GM15510 (cell line): ENCODE measurements around the gene LRRC8A.

Experiments used
- POLR2A ChIP-seq: IDR thresholded peaks from 3 replicates; pipeline ENCODE4 v1.6.1; 2011; ENCODE audit warnings: borderline replicate concordance; ENCODE audit not compliant: insufficient read length; ENCODE audit errors: extremely low read depth

Gene LRRC8A

DNA sequence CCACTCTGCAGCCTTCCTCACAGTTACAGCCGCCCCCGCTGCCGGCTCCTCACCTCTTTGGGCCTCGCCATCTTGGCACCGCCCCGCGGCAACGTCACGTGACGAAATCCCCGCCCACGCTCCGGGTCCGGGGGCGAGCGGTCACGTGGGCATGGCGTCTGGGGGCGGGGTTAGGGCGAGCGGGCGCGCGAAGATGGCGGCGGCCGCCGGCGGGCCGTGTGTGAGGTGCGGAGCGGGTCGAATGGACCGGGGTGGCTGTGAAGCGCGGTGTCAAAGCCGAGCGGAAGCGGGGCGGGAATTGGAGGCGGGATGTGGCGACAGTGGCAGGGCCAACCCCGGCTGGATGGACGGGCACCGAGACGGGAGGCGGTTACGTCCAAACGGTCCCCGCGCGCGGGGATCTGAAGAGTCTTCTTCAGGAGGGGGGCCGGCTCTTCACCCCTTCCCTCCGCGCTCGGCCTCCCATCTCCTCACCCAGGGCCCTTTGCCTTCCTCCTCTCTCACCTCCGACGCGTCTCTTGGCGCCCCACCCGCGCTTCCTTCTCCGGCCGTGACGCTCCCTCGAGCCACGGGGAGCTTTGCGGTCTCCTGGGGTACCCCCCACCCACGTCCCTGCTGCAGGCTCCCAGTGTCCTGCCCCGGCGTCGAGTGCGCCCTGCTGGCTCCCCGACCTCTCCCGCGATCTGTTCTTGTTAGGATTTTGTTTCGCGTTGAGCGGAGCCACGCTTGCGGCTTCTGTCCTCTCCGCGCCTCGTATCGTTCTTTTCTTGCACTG, 65.8 kb downstream of the LRRC8A start, which contains the start of the genes DOLK and NUP188:
Gene DOLK, minus strand, starts transcription at position 77 of the 775 bp plus-strand sequence. CDS start 300 bp downstream, outside the sequence.
Gene NUP188, plus strand, starts transcription at position 173 of the 775 bp plus-strand sequence. Its CDS starts 21 bp downstream, at position 194.
- peak; percentile 98 for TF ChIP-seq POLR2A
